SK-N-SH treated with all-trans-retinoic acid at 6 μM for 48 hours (cell line): ENCODE results near the gene TCF12.

ENCODE experiments used
- CSDC2 ChIP-seq: fragments of 250-450 bp; sonication (Bioruptor Pico); IDR thresholded peaks from 2 replicates; pipeline ENCODE4 v1.5.0; 2020; ENCODE audit warnings: mild to moderate bottlenecking, moderate library complexity
- PATZ1 ChIP-seq: fragments of 250-450 bp; sonication (Bioruptor Pico); IDR thresholded peaks from 2 replicates; pipeline ENCODE4 v1.8.0; 2020; ENCODE audit warnings: mild to moderate bottlenecking, moderate library complexity, borderline replicate concordance
- RARB ChIP-seq: fragments of 250-450 bp; sonication (Bioruptor Pico); IDR thresholded peaks from 2 replicates; pipeline ENCODE4 v1.8.0; 2021; ENCODE audit warnings: mild to moderate bottlenecking, moderate library complexity
- ZNF565 ChIP-seq: fragments of 450-650 bp; formaldehyde crosslinking; conservative IDR thresholded peaks from 2 replicates; pipeline ENCODE4 v1.5.0; 2020; ENCODE audit warnings: low read depth, mild to moderate bottlenecking, moderate library complexity
- ZNF8 ChIP-seq: fragments of 450-650 bp; formaldehyde crosslinking; IDR thresholded peaks from 2 replicates; pipeline ENCODE4 v1.5.0; 2020; ENCODE audit warnings: mild to moderate bottlenecking, moderate library complexity

GRCh38 chr15:57253082-57253481 is 334.6 kb downstream of the TCF12 start:
- TF ChIP-seq ZNF8, result no peak
- no peak for TF ChIP-seq ZNF565
- TF ChIP-seq RARB (CRISPR knock-in tag), result no peak
- no peak for TF ChIP-seq PATZ1
- TF ChIP-seq CSDC2 (CRISPR knock-in tag), result no peak
